K562 (cell line): Measurements from ENCODE around the gene PAK1IP1. TPM values are rescaled to one million over a fixed set of nuclear protein-coding genes. Genes with fewer than 3 reads are reported as not detected.

Experiments used
- ATAC-seq: fragments of 200-7000 bp; cut with Tn5 transposase; 3 replicates; pipeline ENCODE4 v1.9.1; 2020; ENCODE audit warnings: moderate library complexity
- BruUV-seq: library from RNA; stranded (reverse); fragments of 400-500 nt; replicated peaks from 2 replicates; lab custom pipeline; 2021; lab: Mats Ljungman, UMichigan
- CTCF ChIA-PET: fragments of 300-600 bp; formaldehyde crosslinking; extraction: SDS; loops from one replicate; lab custom pipeline; 2021; ENCODE audit warnings: low intra/inter-chr PET ratio; lab: Yijun Ruan, JAX
- POLR2A ChIA-PET: fragments of 300-600, 350-650 bp; sonication (Branson Sonifier 250); formaldehyde crosslinking; extraction: SDS; loops from one replicate; lab custom pipeline; 2021; ENCODE audit warnings: antibody characterized with exemption, inconsistent platforms; lab: Yijun Ruan, JAX
- DNase-seq, 4 experiments: peaks; one replicate each; pipeline versions ENCODE4 v3.0.0 to v3.0.0-alpha.2; 2011 to 2018; ENCODE audit warnings: low spot score in 3 of 4, mixed read lengths in 3 of 4; ENCODE audit errors: extremely low read depth in 1 of 4
- FAIRE-seq: peaks from 2 replicates; lab custom pipeline; 2011; peaks lifted over from hg19 to GRCh38; lab: Jason Lieb, UNC
- H2AFZ ChIP-seq: 2 replicates; pipeline ENCODE4 v1.6.0; 2011; ENCODE audit warnings: low read depth, low read length, control low read depth, inconsistent platforms
- H3K27ac ChIP-seq: fragments of 200-600 bp; 3 replicates; pipeline ENCODE4 v1.8.0; 2011; ENCODE audit warnings: low read depth, mild to moderate bottlenecking, control low read depth, inconsistent platforms, low read length, moderate library complexity, mixed read lengths; ENCODE audit errors: extremely low read depth
- H3K27me3 ChIP-seq, 2 experiments: fragments of 300-600 bp in 1 of 2; 2 replicates in 1 of 2; 3 replicates in 1 of 2; pipeline versions ENCODE4 v1.6.0 to v1.8.0; 2011; ENCODE audit warnings: inconsistent platforms in 2 of 2, low read length in 2 of 2, mild to moderate bottlenecking in 1 of 2, mixed read lengths in 1 of 2, moderate library complexity in 1 of 2; ENCODE audit not compliant: control insufficient read depth in 2 of 2, insufficient read depth in 2 of 2
- H3K36me3 ChIP-seq: fragments of 300-600 bp; 3 replicates; pipeline ENCODE4 v1.8.0; 2011; ENCODE audit warnings: mild to moderate bottlenecking, low read length, inconsistent platforms; ENCODE audit not compliant: control insufficient read depth, insufficient read depth
- H3K4me1 ChIP-seq, 2 experiments: fragments of 200-600 bp in 1 of 2; replicated peaks in 1 of 2; 2 replicates in 1 of 2; 3 replicates in 1 of 2; pipeline versions ENCODE4 v1.5.1 to v1.8.0; 2011; ENCODE audit warnings: inconsistent platforms in 2 of 2, low read length in 2 of 2, mild to moderate bottlenecking in 1 of 2, mixed read lengths in 1 of 2, moderate library complexity in 1 of 2; ENCODE audit not compliant: control insufficient read depth in 2 of 2, insufficient read depth in 2 of 2
- H3K4me2 ChIP-seq: 2 replicates; pipeline ENCODE4 v1.6.1; 2011; ENCODE audit warnings: low read length, control low read depth, inconsistent platforms, mixed read lengths; ENCODE audit not compliant: insufficient read depth
- H3K4me3 ChIP-seq: fragments of 200-600 bp; sonication (generic), shearing (Covaris generic); 2 replicates; pipeline ENCODE4 v1.5.1; 2016; ENCODE audit warnings: control low read depth, inconsistent platforms
- H3K79me2 ChIP-seq: fragments of 200-600 bp; 3 replicates; pipeline ENCODE4 v1.8.0; 2011; ENCODE audit warnings: low read length, inconsistent platforms; ENCODE audit not compliant: control insufficient read depth, insufficient read depth
- H3K9ac ChIP-seq, 2 experiments: 2 replicates each; pipeline versions ENCODE4 v1.6.0 to v1.6.1; 2011; ENCODE audit warnings: low read depth in 2 of 2, low read length in 2 of 2, control low read depth in 1 of 2, inconsistent platforms in 1 of 2, mild to moderate bottlenecking in 1 of 2, mixed read lengths in 1 of 2; ENCODE audit not compliant: insufficient read depth in 1 of 2
- H3K9me1 ChIP-seq: one replicate; pipeline ENCODE4 v1.6.0; 2011; ENCODE audit warnings: inconsistent platforms, mild to moderate bottlenecking, low read length, moderate library complexity; ENCODE audit not compliant: control insufficient read depth, insufficient read depth
- H3K9me3 ChIP-seq: replicated peaks from 2 replicates; pipeline ENCODE4 v1.5.1; 2011; ENCODE audit warnings: low read depth, low read length, inconsistent platforms; ENCODE audit not compliant: control insufficient read depth, insufficient read depth
- H4K20me1 ChIP-seq: replicated peaks from 2 replicates; pipeline ENCODE4 v1.6.1; 2011; ENCODE audit warnings: low read length, inconsistent platforms, mixed read lengths; ENCODE audit not compliant: control insufficient read depth, insufficient read depth
- BCLAF1 ChIP-seq, 2 experiments: fragments of 450-650 bp in 1 of 2; IDR thresholded peaks; 2 replicates each; pipeline ENCODE4 v1.6.1; 2011 to 2017; ENCODE audit warnings: low read depth in 2 of 2, antibody characterized with exemption in 1 of 2, borderline replicate concordance in 1 of 2, low read length in 1 of 2, mild to moderate bottlenecking in 1 of 2, mixed read lengths in 1 of 2; ENCODE audit not compliant: control insufficient read depth in 1 of 2
- HDAC1 ChIP-seq, 2 experiments: fragments of 450-650 bp; IDR thresholded peaks; 2 replicates each; pipeline ENCODE4 v1.6.1; 2016 to 2017; ENCODE audit warnings: inconsistent platforms in 1 of 2, mild to moderate bottlenecking in 1 of 2, moderate library complexity in 1 of 2
- HOMEZ ChIP-seq: fragments of 250-450 bp; sonication (Bioruptor Pico); IDR thresholded peaks from 2 replicates; pipeline ENCODE4 v1.4.0; 2020; ENCODE audit warnings: mild to moderate bottlenecking, moderate library complexity
- MYC ChIP-seq, 2 experiments: fragments of 250-450 bp in 1 of 2; sonication (Bioruptor Pico) in 1 of 2; IDR thresholded peaks; 2 replicates each; pipeline versions ENCODE4 v1.5.1 to v1.6.1; 2012 to 2021; ENCODE audit warnings: low read depth in 2 of 2, borderline replicate concordance in 1 of 2, improper control_type of control experiment in 1 of 2, low read length in 1 of 2, mild to moderate bottlenecking in 1 of 2, moderate library complexity in 1 of 2
- STAT5A ChIP-seq: IDR thresholded peaks from 2 replicates; pipeline ENCODE4 v1.6.1; 2012; ENCODE audit warnings: low read length, inconsistent platforms, borderline replicate concordance
- THRAP3 ChIP-seq: fragments of 450-650 bp; IDR thresholded peaks from 2 replicates; pipeline ENCODE4 v1.6.1; 2016; ENCODE audit warnings: mild to moderate bottlenecking, inconsistent platforms, borderline replicate concordance
- ZNF57 ChIP-seq: fragments of 450-650 bp; formaldehyde crosslinking; IDR thresholded peaks from 2 replicates; pipeline ENCODE4 v1.4.0; 2020; ENCODE audit warnings: mild to moderate bottlenecking, moderate library complexity
- whole genome bisulfite sequencing: fragments of 100-300 bp; shearing (Covaris generic); methylation state at CpG from one replicate; pipeline ENCODE4 v1.1.6; 2016; ENCODE audit warnings: low coverage, mixed read lengths; ENCODE audit not compliant: insufficient coverage; ENCODE audit errors: missing lambda C conversion rate; 5-methylcytosine and 5-hydroxymethylcytosine counted together
- in situ Hi-C: fragments of 300-500 bp; cut with MboI; formaldehyde crosslinking; loops from 4 replicates; pipeline ENCODE4 v1.15.0; 2018; ENCODE audit warnings: inconsistent platforms, mixed read lengths
- intact Hi-C: fragments of 100-400 bp; cut with micrococcal nuclease; formaldehyde crosslinking; loops from 2 replicates; pipeline ENCODE4 v1.14.2; 2022
- polyA plus RNA-seq, 8 experiments: library from polyadenylated mRNA; depleted of rRNA in 4 of 8; stranded (reverse) in 5 of 8; unstranded in 3 of 8; fragments of >200 nt; fragmentation: Nextera tagmentation in 2 of 8; fragmentation: Illumina TruSeq in 1 of 8; extraction: Ambion mirVana in 2 of 8; extraction: Trizol in 1 of 8; gene quantifications; 2 replicates each; pipeline versions ENCODE4 v1.2.1 to v1.2.3, GENCODE V29; 2011 to 2014; ENCODE audit warnings: inconsistent platforms in 1 of 8, missing spikeins in 1 of 8
- total RNA-seq, 7 experiments: library from RNA; depleted of rRNA in 6 of 7; stranded (reverse); fragments of >200 nt in 6 of 7; fragmentation: Illumina TruSeq in 2 of 7; extraction: Trizol in 2 of 7; gene quantifications; 2 replicates each; pipeline versions ENCODE4 v1.2.1 to v1.2.3, GENCODE V29; 2011 to 2021; ENCODE audit warnings: low replicate concordance in 1 of 7

The PAK1IP1 gene
- total and polyA plus RNA-seq, 9 of the 15 experiments (the other 6 are each of a cell fraction or from before 2014, with no cell fraction given): 50.0 to 200 (median 87.0) TPM

- Histone ChIP-seq H4K20me1 (no peaks in the 10 kb centered on the region), H3K79me2 (no peaks in the 10 kb centered on the region), H3K27ac (no peak overlapping the region), H3K9me1 (no peaks in the 10 kb centered on the region), H3K4me1 (no peaks in the 10 kb centered on the region), H3K27me3 (peaks cover 0 to 7% of the 10 kb centered on the region in 2 experiments; a peak in 1 of 5 replicates), H3K36me3 (no peaks in the 10 kb centered on the region), H3K9ac (no peak overlapping the region), H3K4me3 (no peak overlapping the region), H2AFZ (no peak overlapping the region), H3K9me3 (no peaks in the 10 kb centered on the region), H3K4me2 (no peak overlapping the region)
- in situ Hi-C loops (no loop called here), intact Hi-C loops (no loop called here)
- FAIRE-seq (no peak), ATAC-seq (no peak), DNase-seq (no peak)
- POLR2A ChIA-PET: interaction anchor here (0.6 kb wide), 1 partner anchor 29 kb away, joined by 3 read pairs; no protein-coding TSS in a partner anchor
- WGBS: 23% methylated on average over 6 of the region's 6 CpGs
- no TSS peak for BruUV-seq
- CTCF ChIA-PET: no interaction called here
- TF ChIP-seq STAT5A (no peak), MYC (IDR thresholded peaks at IDR 0.05; ENCODE audit: low read depth, low read length) (no peak), MYC (CRISPR knock-in tag; IDR thresholded peaks at IDR 0.05; ENCODE audit: borderline replicate concordance, low read depth) (no peak), BCLAF1 (IDR thresholded peaks at IDR 0.05; ENCODE audit: borderline replicate concordance in 1 of 2, control insufficient read depth in 1 of 2, low read depth in 2 of 2, low read length in 1 of 2) (no peak), THRAP3 (no peak), HDAC1 (IDR thresholded peaks at IDR 0.05) (no peak), HOMEZ (CRISPR knock-in tag) (no peak), ZNF57 (CRISPR knock-in tag) (no peak)
Measured at GRCh38 chr6:10668126-10668917, 26.4 kb upstream of the PAK1IP1 start.
